ENCODE data around the gene PRKAG2. TPM values are rescaled to one million over a fixed set of nuclear protein-coding genes. Genes with fewer than 3 reads are reported as not detected.
A peak's percentile ranks its signal among the peaks of the same experiment; 100 is the strongest.

The PRKAG2 gene
- total and polyA plus RNA-seq, 5 donors, result 162 to 298 (median 181) TPM

DNA sequence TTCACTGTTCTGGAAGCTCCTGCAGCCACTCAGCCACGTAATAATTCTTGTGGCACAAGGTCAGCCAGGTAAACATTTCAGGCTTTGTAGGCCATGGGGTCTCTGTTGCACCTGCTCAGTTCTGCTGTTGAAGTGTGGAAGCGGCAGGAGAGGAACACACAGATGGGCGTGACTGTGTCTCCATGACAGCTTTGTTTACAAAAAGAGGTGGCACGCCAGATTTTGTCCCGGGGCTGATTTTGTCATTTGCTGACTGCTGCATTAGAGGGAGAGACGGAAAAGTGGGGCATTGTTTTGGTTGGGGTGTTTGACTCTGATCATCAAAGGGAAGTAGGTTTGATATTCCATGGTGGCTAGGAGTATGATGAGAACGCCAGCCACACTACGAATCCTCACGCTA, 103.1 kb downstream of the PRKAG2 start:
- Histone ChIP-seq H3K4me3 (ENCODE audit: low read length) (no peak overlapping the region), H3K4me1 (ENCODE audit: control insufficient read depth, insufficient read depth, low read length) (no peaks in the 10 kb centered on the region), H3K9me3 (ENCODE audit: control insufficient read depth, low read length) (no peaks in the 10 kb centered on the region), H3K27me3 (ENCODE audit: control insufficient read depth, insufficient read depth) (no peaks in the 10 kb centered on the region), H3K27ac (ENCODE audit: low read length) (no peak overlapping the region)
- DNase-seq, result peak in 1 of 3 donors; percentile 9
- intact Hi-C loops (cut with DNase I), result no loop called here
- no peak for ATAC-seq
- 86% methylated on average over 9 of the region's 9 CpGs for whole genome bisulfite sequencing

DNA sequence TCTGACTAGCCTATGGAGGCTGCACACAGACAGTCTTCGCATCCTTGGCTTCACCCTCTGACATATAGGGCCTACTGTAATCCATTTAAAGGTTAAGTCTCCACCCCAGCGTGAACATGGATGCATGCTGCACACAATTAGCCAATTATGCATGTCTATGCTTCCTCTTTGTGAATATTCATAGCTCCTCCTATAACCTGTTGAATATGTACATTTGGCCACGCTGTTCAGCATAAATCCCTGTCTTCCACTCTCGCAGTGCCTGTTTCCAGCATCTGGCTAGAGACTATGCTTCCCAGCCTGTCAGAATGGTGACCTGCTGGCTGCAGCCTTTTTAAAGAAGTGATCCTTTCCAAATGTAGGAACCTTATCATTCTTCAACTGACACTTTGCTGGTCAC, 106.7 kb downstream of the PRKAG2 start:
- intact Hi-C loops (cut with DNase I), result no loop called here
- ATAC-seq, result no peak

DNA sequence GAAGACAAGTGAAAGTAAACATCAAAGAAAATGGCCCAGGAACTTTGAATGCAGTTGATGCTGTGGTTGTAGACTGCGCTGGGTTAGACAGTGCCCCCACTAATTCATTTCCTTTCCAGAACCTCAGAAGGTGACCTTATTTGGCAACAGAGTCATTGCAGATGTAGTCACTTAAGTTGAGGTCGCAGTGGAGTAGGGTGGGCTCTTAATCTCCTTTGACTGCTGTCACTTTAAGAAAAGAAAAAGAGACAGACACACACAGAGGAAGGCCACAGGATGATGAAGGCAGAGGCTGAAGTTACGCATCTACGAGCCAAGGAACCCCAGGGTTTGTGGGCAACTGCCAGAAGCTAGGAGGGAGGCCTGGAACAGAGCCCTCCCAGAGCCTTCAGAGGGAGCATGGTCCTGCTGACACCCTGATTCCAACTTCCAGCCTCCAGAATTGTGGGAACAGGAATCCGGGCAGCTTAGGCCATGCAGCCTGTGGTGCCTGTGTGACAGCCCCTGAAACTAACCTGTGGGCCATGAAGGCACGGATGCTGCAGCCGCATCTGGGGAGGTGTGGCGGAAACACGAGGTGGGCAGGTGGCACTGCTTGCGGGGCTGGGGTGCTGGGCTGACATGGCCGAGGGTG, 107.6 kb downstream of the PRKAG2 start:
- Histone ChIP-seq H3K4me3 (ENCODE audit: low read length) (no peak overlapping the region), H3K4me1 (ENCODE audit: control insufficient read depth, insufficient read depth, low read length) (no peaks in the 10 kb centered on the region), H3K27ac (ENCODE audit: low read length) (no peak overlapping the region), H3K27me3 (ENCODE audit: control insufficient read depth, insufficient read depth) (no peaks in the 10 kb centered on the region), H3K9me3 (ENCODE audit: control insufficient read depth, low read length) (no peaks in the 10 kb centered on the region)
- intact Hi-C loops (cut with DNase I), result no loop called here
- DNase-seq (peak in 2 of 3 donors; percentile 18 to 28), ATAC-seq (no peak)
- 84% methylated on average over 11 of the region's 11 CpGs for whole genome bisulfite sequencing

More for the DNA sequence above, 106.7 kb downstream of the PRKAG2 start:
- H3K4me3 ChIP-seq (ENCODE audit: low read length), result no peak overlapping the region
- no peak overlapping the region for H3K27ac ChIP-seq (ENCODE audit: low read length)
- no peaks in the 10 kb centered on the region for H3K9me3 ChIP-seq (ENCODE audit: control insufficient read depth, low read length)
- H3K27me3 ChIP-seq (ENCODE audit: control insufficient read depth, insufficient read depth), result no peaks in the 10 kb centered on the region
- no peak for DNase-seq
- WGBS, result 90% methylated on average over 4 of the region's 4 CpGs
- no peaks in the 10 kb centered on the region for H3K4me1 ChIP-seq (ENCODE audit: control insufficient read depth, insufficient read depth, low read length)

DNA sequence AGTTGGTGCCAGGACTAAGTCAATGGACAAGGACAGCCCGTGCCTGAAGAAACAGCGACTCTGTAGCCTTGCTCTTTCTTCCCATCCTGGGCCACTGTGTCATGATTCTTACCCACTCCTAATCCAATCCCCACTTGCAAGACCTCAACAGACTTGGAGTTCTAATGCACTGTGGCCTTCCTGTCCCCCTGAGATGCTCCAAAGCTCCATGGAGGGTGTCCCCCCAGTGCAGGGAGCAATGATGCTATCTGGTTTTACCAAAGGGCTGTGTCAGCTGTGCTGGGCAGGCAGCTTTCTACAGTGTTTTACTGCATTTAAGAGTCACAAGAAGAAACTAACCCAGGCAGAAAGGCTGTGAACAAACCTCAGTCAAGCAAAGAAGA, 108.1 kb downstream of the PRKAG2 start:
- no peak overlapping the region for H3K4me3 ChIP-seq (ENCODE audit: low read length)
- DNase-seq, result no peak
- intact Hi-C loops (cut with DNase I), result no loop called here
- H3K27me3 ChIP-seq (ENCODE audit: control insufficient read depth, insufficient read depth), result no peaks in the 10 kb centered on the region
- ATAC-seq, result no peak
- H3K9me3 ChIP-seq (ENCODE audit: control insufficient read depth, low read length), result no peaks in the 10 kb centered on the region
- WGBS, result 98% methylated on average over 2 of the region's 2 CpGs
- no peaks in the 10 kb centered on the region for H3K4me1 ChIP-seq (ENCODE audit: control insufficient read depth, insufficient read depth, low read length)
- no peak overlapping the region for H3K27ac ChIP-seq (ENCODE audit: low read length)

DNA sequence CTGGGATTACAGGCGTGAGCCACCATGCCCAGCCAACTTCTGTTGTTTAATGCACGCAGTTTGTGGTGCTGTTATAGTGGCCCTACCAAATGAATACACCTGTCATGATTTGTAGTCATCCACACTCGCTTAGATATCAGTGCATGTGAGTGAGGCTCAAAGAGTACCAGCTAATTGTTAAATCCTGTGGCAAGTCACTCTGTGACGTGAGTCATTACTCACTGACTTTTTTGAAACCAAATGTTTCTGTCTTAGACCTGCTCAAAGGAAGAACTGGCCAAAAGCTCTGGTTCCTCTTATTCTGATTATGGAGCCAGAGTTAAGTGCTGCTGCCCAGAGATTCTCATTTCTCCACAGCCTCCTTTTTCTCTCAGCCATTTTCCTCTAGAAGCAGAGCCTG, 109.4 kb downstream of the PRKAG2 start:
- no peaks in the 10 kb centered on the region for H3K9me3 ChIP-seq (ENCODE audit: control insufficient read depth, low read length)
- no peaks in the 10 kb centered on the region for H3K4me1 ChIP-seq (ENCODE audit: control insufficient read depth, insufficient read depth, low read length)
- H3K4me3 ChIP-seq (ENCODE audit: low read length), result no peak overlapping the region
- H3K27me3 ChIP-seq (ENCODE audit: control insufficient read depth, insufficient read depth), result no peaks in the 10 kb centered on the region
- WGBS, result 94% methylated on average over 4 of the region's 4 CpGs
- no peak overlapping the region for H3K27ac ChIP-seq (ENCODE audit: low read length)
- intact Hi-C loops (cut with DNase I), result no loop called here
- ATAC-seq (no peak), DNase-seq (no peak)

DNA sequence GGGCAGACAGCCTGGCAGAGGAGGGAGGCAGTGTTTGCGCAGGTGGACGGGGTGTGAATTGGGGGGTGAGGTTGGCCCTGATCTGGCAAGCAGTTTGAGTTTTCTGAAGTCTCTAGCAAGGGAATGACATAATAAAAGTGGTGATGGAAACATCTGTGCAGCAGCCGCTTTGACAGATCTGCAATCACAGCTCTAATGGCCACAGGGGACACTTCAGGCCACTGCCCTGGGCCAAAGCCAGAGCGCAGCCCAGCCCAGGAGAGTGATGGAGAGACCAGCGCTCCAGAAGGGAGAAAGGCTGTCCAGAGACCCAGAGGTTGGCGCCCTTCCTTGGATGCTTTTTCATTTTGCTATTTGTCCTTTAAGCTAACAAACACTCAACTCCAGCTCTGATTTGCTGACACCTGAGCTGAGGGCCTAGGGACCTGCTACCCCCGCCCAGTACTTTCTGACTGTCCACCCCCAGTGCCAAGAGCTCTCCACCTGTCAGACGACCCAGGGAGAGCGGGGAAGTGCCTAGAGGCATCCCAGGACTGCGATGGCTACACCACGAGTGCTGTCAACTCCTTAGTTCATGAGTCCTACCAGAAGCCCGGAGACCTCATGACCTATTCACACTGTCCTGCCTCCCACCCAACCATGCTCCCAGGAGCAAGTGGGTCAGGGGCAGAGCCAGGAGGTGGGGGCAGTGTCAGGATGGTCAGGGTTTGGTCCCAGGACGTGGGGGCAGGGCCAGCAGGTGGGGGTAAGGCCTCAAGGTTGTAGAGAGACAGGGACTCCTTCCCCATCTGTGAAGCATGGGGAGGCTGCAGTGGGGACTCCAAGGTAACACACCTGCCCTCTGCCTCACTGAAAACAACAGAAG, 112.6 kb downstream of the PRKAG2 start:
- Histone ChIP-seq H3K4me3 (ENCODE audit: low read length) (no peak overlapping the region), H3K27me3 (ENCODE audit: control insufficient read depth, insufficient read depth) (no peaks in the 10 kb centered on the region), H3K27ac (ENCODE audit: low read length) (no peak overlapping the region), H3K9me3 (ENCODE audit: control insufficient read depth, low read length) (no peaks in the 10 kb centered on the region), H3K4me1 (ENCODE audit: control insufficient read depth, insufficient read depth, low read length) (no peaks in the 10 kb centered on the region)
- intact Hi-C loops (cut with DNase I), result no loop called here
- DNase-seq (no peak), ATAC-seq (no peak)
- 80% methylated on average over 13 of the region's 13 CpGs for WGBS

DNA sequence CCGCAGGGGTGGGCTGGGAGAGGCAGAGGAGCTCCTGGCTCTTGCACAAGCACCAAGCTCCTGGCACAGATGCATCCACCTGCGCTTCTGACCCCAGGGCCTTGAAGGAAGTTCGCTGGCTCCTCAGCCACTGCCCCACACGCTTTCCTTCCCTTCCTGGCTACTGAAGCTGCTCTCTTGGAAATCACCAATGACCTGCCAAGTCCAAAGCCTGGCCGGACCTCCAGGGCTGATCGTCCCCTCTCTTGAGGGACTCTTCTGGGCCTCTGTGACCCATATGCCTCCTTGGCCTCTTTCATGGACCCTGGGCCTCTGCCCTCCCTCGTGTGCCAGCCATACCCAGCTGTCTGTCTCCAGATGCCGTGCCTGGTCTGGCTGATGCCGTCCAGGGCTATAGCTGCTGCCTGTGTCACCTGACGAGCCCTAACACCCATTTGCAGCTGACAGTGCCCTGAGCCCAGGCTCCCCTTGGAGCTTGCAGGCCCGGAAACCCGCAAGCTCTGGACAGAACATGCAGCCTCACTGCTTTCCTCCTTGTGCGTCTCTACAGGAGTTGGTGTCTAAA, 113.4 kb downstream of the PRKAG2 start:
- Histone ChIP-seq H3K4me3 (ENCODE audit: low read length) (no peak overlapping the region), H3K27me3 (ENCODE audit: control insufficient read depth, insufficient read depth) (no peaks in the 10 kb centered on the region), H3K9me3 (ENCODE audit: control insufficient read depth, low read length) (no peaks in the 10 kb centered on the region), H3K4me1 (ENCODE audit: control insufficient read depth, insufficient read depth, low read length) (no peaks in the 10 kb centered on the region), H3K27ac (ENCODE audit: low read length) (no peak overlapping the region)
- DNase-seq (no peak), ATAC-seq (no peak)
- intact Hi-C loops (cut with DNase I), result no loop called here
- WGBS, result 76% methylated on average over 13 of the region's 13 CpGs

DNA sequence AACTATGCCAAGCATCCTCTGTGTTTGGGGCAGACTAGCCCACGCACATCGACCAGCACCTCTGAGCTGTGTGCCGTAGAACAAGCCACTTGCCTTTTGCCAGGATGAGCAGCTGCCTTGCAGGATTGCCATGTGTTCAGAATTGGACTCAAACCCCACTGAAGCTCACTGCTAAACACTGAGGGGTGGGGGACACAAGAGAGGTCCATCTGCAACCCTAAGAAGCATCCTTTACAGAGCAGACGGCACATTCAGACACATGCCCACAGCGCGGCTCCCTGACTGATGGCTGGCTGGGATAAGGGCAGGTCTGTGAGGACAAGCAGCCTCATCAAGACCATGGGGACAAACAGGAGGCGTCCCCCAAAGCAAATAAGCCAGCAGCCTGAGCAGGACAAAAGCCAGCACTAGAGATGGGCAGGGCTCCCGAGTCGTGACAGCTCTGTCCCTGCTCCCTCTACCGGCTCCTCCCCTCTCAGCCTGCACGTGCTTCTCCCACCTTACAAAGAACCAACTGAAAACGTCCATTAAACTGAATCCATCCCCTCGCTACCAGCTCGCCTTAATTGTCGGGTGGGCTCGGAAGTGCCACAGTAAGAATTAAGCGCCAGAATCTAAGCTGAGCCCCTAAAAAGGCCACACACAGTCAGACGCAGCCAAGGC, 114.2 kb downstream of the PRKAG2 start:
- 67% methylated on average over 18 of the region's 18 CpGs for WGBS
- Histone ChIP-seq H3K27me3 (ENCODE audit: control insufficient read depth, insufficient read depth) (no peaks in the 10 kb centered on the region), H3K4me1 (ENCODE audit: control insufficient read depth, insufficient read depth, low read length) (no peaks in the 10 kb centered on the region), H3K4me3 (ENCODE audit: low read length) (no peak overlapping the region), H3K9me3 (ENCODE audit: control insufficient read depth, low read length) (no peaks in the 10 kb centered on the region), H3K27ac (ENCODE audit: low read length) (no peak overlapping the region)
- intact Hi-C loops (cut with DNase I), result no loop called here
- ATAC-seq (no peak), DNase-seq (no peak)

DNA sequence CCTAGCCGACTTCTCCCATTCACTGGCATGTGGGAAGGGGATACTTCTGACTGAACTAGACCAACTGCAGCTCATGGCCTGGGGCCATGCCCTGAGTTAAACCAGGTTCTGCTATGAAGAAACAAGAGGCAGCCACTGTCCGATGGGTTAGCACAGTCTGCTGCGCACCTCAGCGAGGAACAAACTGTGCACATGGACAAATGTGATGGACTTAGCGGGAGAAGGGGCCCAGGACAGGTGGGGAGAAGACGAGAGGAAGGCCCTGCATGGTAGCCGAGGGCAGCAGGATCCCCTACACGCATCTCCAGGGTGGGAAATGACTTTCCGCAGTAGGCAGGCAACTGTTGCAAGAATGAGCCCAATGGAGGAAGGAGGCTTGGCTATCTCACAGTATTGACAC, 115.0 kb downstream of the PRKAG2 start:
- intact Hi-C loops (cut with DNase I), result no loop called here
- DNase-seq, result no peak
- no peaks in the 10 kb centered on the region for H3K27me3 ChIP-seq (ENCODE audit: control insufficient read depth, insufficient read depth)
- WGBS, result 93% methylated on average over 9 of the region's 9 CpGs
- H3K4me3 ChIP-seq (ENCODE audit: low read length), result no peak overlapping the region
- H3K4me1 ChIP-seq (ENCODE audit: control insufficient read depth, insufficient read depth, low read length), result no peaks in the 10 kb centered on the region
- no peaks in the 10 kb centered on the region for H3K9me3 ChIP-seq (ENCODE audit: control insufficient read depth, low read length)
- no peak for ATAC-seq
- H3K27ac ChIP-seq (ENCODE audit: low read length), result no peak overlapping the region

DNA sequence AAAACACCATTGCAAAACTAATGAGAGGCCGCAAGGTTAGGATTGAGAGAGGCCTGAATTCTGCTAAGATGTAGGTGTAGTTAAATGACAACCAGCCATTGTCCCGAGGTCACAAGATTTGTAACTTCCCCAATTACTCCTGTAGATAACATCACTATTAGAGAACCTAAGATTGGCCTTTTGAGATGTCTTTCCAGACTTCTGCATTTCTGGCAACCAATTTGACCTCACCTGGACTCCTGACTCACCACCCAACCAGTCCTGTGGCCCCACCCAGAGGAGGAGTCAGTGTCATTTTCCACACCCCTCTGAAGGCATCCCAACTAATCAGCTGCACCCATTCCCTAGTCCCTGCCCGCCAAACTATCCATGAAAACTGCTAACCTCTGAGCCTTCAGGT, 115.7 kb downstream of the PRKAG2 start:
- Histone ChIP-seq H3K9me3 (ENCODE audit: control insufficient read depth, low read length) (no peaks in the 10 kb centered on the region), H3K4me1 (ENCODE audit: control insufficient read depth, insufficient read depth, low read length) (no peaks in the 10 kb centered on the region), H3K27me3 (ENCODE audit: control insufficient read depth, insufficient read depth) (no peaks in the 10 kb centered on the region), H3K4me3 (ENCODE audit: low read length) (no peak overlapping the region), H3K27ac (ENCODE audit: low read length) (no peak overlapping the region)
- WGBS, result 81% methylated on average over 3 of the region's 3 CpGs
- intact Hi-C loops (cut with DNase I), result no loop called here
- no peak for DNase-seq
- ATAC-seq, result no peak

DNA sequence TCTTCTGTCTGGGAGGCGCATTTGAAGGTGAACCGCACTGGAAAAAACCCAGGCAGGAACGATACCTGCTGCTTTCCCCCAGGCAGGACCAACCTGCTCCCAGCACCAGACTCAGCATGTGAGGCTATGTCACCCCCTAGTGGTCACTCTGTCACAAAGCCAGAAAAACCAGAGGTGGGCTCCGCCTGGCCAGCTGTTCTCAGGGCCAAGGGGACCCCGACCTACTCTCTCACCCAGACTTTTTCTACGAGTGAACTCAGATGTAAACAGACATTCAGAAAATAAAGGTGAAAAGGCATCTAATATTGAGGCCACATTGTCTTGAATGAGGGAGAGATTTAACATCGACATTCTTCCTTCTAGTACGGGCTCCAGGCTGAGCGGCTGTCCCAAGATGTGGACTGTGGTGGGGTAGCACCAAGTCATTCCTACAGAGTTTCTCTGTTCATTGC, 117.3 kb downstream of the PRKAG2 start:
- Histone ChIP-seq H3K27ac (ENCODE audit: low read length) (no peak overlapping the region), H3K27me3 (ENCODE audit: control insufficient read depth, insufficient read depth) (no peaks in the 10 kb centered on the region), H3K4me3 (ENCODE audit: low read length) (no peak overlapping the region), H3K9me3 (ENCODE audit: control insufficient read depth, low read length) (no peaks in the 10 kb centered on the region), H3K4me1 (ENCODE audit: control insufficient read depth, insufficient read depth, low read length) (peaks cover 2% of the 10 kb centered on the region)
- intact Hi-C loops (cut with DNase I), result loop anchor here (5.0 to 10.0 kb wide), 5 partner anchors 187 to 395 kb away; no protein-coding TSS in a partner anchor
- ATAC-seq (peak; percentile 50 to 59), DNase-seq (peak in 1 of 3 donors; percentile 60)
- WGBS, result 45% methylated on average over 9 of the region's 9 CpGs

Measured in right cardiac atrium (tissue), 5 donors.